Measurements from ENCODE around the gene CDIPT. TPM values are rescaled to one million over a fixed set of nuclear protein-coding genes. Genes with fewer than 3 reads are reported as not detected.

CDIPT gene
- total and polyA plus RNA-seq, 2 of the 13 experiments (the other 11 are each of a cell fraction or from before 2014, with no cell fraction given) = 54.9 to 97.5 TPM

DNA sequence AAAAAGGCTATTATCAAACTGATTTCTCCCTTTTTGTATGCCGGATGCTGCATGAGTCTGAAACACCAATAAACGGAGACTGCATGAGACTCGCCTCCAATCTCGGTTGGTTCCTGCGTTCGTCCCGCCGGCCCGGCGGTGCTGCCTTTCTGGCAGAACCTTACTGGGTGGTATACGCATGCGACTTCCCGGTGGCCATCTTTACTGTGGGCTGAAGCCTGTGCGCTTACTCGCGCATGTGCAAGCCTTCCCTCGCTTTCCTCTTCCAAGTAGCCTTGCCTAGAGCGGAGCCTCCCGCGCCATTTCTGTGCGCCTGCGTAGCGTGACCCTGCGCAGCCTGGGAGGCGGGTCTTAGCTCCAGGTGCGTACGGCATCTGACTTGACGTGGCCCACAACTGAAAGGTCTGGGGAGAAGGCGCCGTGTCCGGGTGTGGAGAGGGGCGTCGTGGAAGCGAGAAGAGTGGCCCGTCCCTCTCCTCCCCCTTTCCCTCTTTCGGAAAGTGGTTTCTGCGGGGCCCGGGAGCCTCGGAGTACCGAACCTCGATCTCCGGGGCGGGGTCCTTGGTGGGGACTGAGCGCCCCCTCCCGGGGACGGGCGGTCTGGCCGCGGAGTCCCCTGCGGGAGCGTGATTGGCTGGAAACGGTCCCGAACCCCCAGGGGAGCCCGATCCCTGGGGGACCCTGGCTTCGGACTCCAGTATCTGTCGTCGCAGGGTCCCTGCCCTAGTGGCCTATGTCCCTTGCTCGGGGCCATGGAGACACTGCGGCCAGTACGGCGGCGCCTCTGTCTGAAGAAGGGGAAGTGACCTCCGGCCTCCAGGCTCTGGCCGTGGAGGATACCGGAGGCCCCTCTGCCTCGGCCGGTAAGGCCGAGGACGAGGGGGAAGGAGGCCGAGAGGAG lies 47.0 kb downstream of the CDIPT start, which contains the start of gene PAGR1 (continued):
- TF ChIP-seq E2F2 (CRISPR knock-in tag; IDR thresholded peaks at IDR 0.05; ENCODE audit: borderline replicate concordance) (0 out of 2 replicates have a peak, but pooled peaks have one; percentile 58), ZUFSP (CRISPR knock-in tag; IDR thresholded peaks at IDR 0.05; ENCODE audit: borderline replicate concordance) (no peak), FOXA1 (IDR thresholded peaks at IDR 0.05) (no peak), FOXA1 (CRISPR knock-in tag; IDR thresholded peaks at IDR 0.05) (peak; percentile 44; the same call in 1 of the 2 replicates), DNMT1 (CRISPR knock-in tag; IDR thresholded peaks at IDR 0.05) (no peak; the same call in 1 of the 2 replicates), RARG (CRISPR knock-in tag; IDR thresholded peaks at IDR 0.05; ENCODE audit: low read depth) (peak; percentile 87; the same call in 1 of the 2 replicates), HNF4G (IDR thresholded peaks at IDR 0.05; ENCODE audit: borderline replicate concordance, low read depth, low read length) (no peak), HNF4G (CRISPR knock-in tag; IDR thresholded peaks at IDR 0.05; ENCODE audit: borderline replicate concordance, low read depth) (no peak; the same call in 1 of the 2 replicates), ZNF746 (CRISPR knock-in tag; IDR thresholded peaks at IDR 0.05) (peak; percentile 91), ZBTB8A (CRISPR knock-in tag; IDR thresholded peaks at IDR 0.05; ENCODE audit: borderline replicate concordance, low read depth) (peak; percentile 92; the same call in 1 of the 2 replicates), KLF6 (CRISPR knock-in tag; IDR thresholded peaks at IDR 0.05) (peak; percentile 89), ZNF619 (CRISPR knock-in tag; IDR thresholded peaks at IDR 0.05) (peak; percentile 83), ZNF30 (CRISPR knock-in tag; IDR thresholded peaks at IDR 0.05) (no peak), ZNF883 (CRISPR knock-in tag; IDR thresholded peaks at IDR 0.05; ENCODE audit: not compliant biosample characterization) (peak; percentile 90), HNF1A (IDR thresholded peaks at IDR 0.05; ENCODE audit: low read depth) (no peak), HNF1A (CRISPR knock-in tag; IDR thresholded peaks at IDR 0.05; ENCODE audit: borderline replicate concordance) (peak; percentile 71; the same call in 1 of the 2 replicates), TEAD3 (CRISPR knock-in tag; optimal IDR thresholded peaks at IDR 0.05; ENCODE audit: borderline replicate concordance) (peak; percentile 17), ZNF501 (CRISPR knock-in tag; IDR thresholded peaks at IDR 0.05) (peak; percentile 96), ZNF775 (CRISPR knock-in tag; IDR thresholded peaks at IDR 0.05; ENCODE audit: borderline replicate concordance) (peak; percentile 38; the same call in 1 of the 2 replicates), ZNF577 (CRISPR knock-in tag; IDR thresholded peaks at IDR 0.05; ENCODE audit: borderline replicate concordance, low read depth) (no peak)
- TF ChIP-seq, protein P1, sequence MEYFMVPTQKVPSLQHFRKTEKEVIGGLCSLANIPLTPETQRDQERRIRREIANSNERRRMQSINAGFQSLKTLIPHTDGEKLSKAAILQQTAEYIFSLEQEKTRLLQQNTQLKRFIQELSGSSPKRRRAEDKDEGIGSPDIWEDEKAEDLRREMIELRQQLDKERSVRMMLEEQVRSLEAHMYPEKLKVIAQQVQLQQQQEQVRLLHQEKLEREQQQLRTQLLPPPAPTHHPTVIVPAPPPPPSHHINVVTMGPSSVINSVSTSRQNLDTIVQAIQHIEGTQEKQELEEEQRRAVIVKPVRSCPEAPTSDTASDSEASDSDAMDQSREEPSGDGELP (IDR thresholded peaks at IDR 0.05; ENCODE audit: borderline replicate concordance, low read depth) = no peak; the same call in 1 of the 2 replicates
